Kidney capillary endothelial cell (primary cell): Measurements from ENCODE around the gene TBC1D8.

Source experiments
- DNase-seq: peaks from one replicate; pipeline ENCODE4 v3.0.0-alpha.2; 2018; ENCODE audit warnings: low spot score

The TBC1D8 gene

DNA sequence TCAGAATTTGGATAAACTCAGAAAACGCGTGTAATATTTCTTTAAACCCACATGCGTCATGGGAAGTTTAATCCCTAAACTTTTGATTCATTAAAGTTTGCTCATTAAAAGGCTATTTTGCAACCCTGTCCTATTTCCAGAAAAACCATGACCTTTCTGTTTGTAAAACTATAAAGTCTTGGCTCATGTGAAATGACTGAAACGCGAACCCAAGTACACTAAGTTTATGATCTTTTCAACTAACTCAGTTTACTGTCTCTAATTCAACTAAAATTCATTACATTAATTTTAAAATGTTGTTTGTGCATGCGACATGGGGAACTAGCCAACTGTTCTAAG, 153.0 kb downstream of the TBC1D8 start:
- DNase-seq, result no peak

- no peak for DNase-seq
Observed at GRCh38 chr2:100997509-100998234, 153.5 kb downstream of the TBC1D8 start.

- no peak for DNase-seq
Observed at GRCh38 chr2:100995309-100996075, 155.7 kb downstream of the TBC1D8 start.

- DNase-seq, result no peak
Observed at GRCh38 chr2:100993294-100993693, 157.9 kb downstream of the TBC1D8 start.

GRCh38 chr2:100992262-100992661, 158.9 kb downstream of the TBC1D8 start:
- no peak for DNase-seq

GRCh38 chr2:100991404-100991773, 159.8 kb downstream of the TBC1D8 start:
- DNase-seq, result no peak

DNA sequence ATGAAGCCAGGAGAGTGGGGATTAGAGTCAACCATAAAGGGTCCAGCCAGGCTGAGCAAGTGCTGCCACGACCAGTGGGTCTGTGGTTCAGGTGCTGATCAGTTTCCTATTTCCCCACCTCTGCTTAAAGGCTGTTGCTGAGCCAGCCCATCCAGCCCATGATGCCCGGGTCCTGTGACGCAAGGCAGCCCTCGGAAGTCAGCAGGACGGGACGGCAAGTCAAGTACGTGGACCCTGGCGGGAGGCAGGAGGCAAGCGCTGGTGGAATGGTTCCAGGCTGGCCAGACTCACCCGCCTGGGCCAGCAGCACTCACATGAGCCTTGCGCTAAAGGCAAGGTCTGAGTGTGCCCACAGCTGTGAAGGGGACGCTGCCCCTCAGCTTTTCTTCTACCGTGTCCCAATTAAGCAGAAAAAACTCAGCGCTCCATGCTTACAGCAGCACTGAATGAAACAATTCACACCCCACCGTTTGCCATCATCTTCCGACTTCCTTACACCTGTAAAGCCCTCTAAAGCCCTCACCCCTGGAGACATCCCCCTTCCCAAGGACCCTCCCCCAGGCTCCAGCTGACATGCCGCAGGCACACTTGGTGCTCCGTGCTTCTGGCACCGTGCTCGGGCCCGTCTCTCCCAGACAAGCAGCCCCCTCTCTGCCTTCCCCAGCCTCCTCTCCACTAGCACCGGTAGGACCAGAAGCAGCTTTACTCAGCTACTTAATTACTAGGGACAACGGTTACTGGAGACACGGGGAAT, 160.4 kb downstream of the TBC1D8 start:
- DNase-seq, result no peak

DNA sequence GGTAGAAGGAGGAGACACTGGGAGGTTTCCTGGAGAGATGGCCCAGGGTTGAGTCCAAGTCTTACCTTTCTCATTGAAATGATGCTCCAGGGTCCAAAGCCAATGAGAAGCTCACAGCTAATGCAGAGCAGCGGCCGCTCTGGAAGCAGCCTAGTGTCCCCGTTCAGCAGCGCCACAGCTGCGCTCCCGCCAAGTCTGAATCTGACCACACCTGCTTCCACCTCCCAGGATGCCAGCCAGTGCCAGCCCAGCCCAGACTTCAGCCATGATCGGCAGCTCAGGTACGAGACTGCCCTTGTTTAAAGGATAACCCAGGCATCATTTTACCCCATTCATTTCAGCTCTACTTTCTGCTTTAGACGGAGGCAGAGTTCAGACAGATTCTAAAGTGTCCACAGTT, 161.0 kb downstream of the TBC1D8 start:
- DNase-seq, result no peak

GRCh38 chr2:100989666-100990065, 161.5 kb downstream of the TBC1D8 start:
- no peak for DNase-seq

- no peak for DNase-seq
Observed at GRCh38 chr2:100988630-100989417, 162.4 kb downstream of the TBC1D8 start.

GRCh38 chr2:100987974-100988373, 163.2 kb downstream of the TBC1D8 start:
- DNase-seq, result no peak

- no peak for DNase-seq
Observed at GRCh38 chr2:100987536-100987935, 163.6 kb downstream of the TBC1D8 start.

- no peak for DNase-seq
Observed at GRCh38 chr2:100986157-100986556, 165.0 kb downstream of the TBC1D8 start.

DNA sequence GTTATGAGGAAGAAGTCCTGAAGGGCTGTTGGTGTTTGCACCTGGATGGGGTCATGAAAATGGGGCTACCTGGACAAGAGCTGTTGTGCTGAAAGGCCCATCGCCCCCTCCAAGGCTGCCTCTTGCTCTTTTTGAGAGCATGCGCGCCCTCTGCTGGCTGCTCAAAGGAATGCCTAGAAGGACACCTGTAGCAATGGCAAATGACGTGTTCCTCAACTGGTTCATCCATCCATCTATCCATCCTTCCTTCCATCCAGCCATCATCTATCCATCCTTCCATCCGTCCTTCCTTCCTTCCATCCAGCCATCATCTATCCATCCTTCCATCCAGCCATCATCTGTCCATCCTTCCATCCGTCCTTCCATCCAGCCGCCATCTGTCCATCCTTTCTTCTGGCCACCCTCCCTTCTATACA, 166.3 kb downstream of the TBC1D8 start:
- DNase-seq, result peak; percentile 69

GRCh38 chr2:100983684-100984310, 167.4 kb downstream of the TBC1D8 start:
- no peak for DNase-seq

DNA sequence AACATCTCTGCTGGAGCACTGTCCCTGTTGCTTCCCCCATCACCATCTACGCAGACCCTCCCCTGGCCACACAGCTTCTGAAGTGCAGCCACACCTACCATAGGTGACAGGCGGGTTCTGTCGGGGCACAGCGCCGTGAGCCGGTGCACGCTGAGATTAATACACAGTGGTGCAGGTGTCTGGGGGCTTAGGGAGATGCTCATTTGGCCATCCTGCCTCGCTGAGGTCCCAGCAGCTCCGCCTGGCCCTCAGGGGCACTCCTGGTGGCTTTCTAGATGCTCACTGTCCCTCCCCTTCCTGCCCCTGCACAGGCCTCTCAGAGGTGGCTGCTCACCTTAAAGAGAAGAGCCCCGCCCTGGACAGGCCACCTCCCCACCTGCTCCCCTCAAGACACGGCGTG, 168.0 kb downstream of the TBC1D8 start:
- DNase-seq, result no peak

GRCh38 chr2:100982431-100982861, 168.7 kb downstream of the TBC1D8 start:
- DNase-seq, result no peak

DNA sequence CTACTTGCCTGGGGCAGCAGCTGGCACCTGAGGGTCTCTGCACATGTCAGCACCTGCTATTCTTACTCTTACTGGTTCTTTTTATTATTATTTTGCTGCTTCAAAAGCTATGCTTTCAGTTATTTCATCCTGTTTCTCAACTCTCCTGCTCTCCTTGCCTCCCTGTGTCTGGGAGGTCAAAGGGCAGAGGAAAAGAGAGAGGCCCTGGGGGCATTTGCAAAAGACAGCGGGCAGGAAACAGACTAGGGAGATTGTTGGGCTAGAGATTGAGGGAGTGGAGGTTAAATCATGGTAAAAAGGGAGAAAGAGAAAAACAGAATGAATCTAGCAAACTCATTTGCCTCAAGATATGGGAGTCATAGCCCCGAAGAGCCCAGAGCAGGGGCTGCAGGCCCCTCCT, 170.2 kb downstream of the TBC1D8 start:
- DNase-seq, result no peak

DNA sequence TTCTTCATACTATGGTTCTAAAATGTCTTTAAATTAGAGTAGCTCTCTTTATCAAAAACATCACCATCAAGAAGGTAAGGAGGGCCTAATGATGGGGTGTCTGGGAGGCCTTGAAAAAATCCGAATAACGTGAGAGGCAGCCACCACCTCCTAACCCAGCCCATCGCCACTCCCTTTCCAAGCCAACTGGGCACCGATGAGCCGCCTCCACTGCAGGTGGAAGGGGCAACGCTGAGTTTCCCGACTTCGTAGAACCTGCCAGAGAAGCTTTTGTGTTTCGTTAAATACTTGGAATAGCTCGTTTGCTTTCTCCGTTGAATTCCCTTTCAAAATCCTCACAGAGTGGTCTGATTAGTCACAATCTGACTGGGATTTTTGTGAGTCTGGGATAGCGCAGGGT, 171.1 kb downstream of the TBC1D8 start:
- DNase-seq, result no peak

- no peak for DNase-seq
Observed at GRCh38 chr2:100978582-100979191, 172.5 kb downstream of the TBC1D8 start.

- DNase-seq, result no peak
Observed at GRCh38 chr2:100977511-100977910, 173.7 kb downstream of the TBC1D8 start.
